Stimulated activated CD8-positive, alpha-beta memory T cell treated with anti-CD3 and anti-CD28 coated beads, Interleukin-7, amount 100 ng/mL, for 4 hours (primary cell): ENCODE measurements around the gene PPP1R2.
"Not testable (repeated sequence)": the region's sequence is repeated elsewhere in the genome, so short reads cannot be mapped to it uniquely, and the experiment has no call there.

ENCODE experiments used
- DNase-seq, 2 donors: peaks; one replicate each; pipeline ENCODE4 v3.0.0-alpha.2; 2020; ENCODE audit warnings: low read depth in 2 of 2

PPP1R2 gene

GRCh38 chr3:195537995-195538394 is 5.1 kb downstream of the PPP1R2 start:
- no peak for DNase-seq

- DNase-seq = no peak
These were observed 7.8 kb downstream of the PPP1R2 start for GRCh38 chr3:195535293-195535692.

GRCh38 chr3:195532834-195533233 is 10.3 kb downstream of the PPP1R2 start:
- DNase-seq = no peak

GRCh38 chr3:195532345-195532744 is 10.8 kb downstream of the PPP1R2 start:
- no peak for DNase-seq

- DNase-seq = no peak
These were observed 11.4 kb downstream of the PPP1R2 start for GRCh38 chr3:195531683-195532082.

GRCh38 chr3:195526492-195526891 is 16.6 kb downstream of the PPP1R2 start:
- no peak for DNase-seq

- no peak for DNase-seq
These were observed 18.8 kb downstream of the PPP1R2 start for GRCh38 chr3:195524171-195524896.

GRCh38 chr3:195522254-195523023 is 20.7 kb downstream of the PPP1R2 start:
- no peak for DNase-seq

GRCh38 chr3:195517030-195517429 is 26.1 kb downstream of the PPP1R2 start:
- DNase-seq = no peak

- not testable (repeated sequence) for DNase-seq
These were observed 28.4 kb downstream of the PPP1R2 start for GRCh38 chr3:195514610-195515235.

- no peak for DNase-seq
These were observed 30.3 kb downstream of the PPP1R2 start for GRCh38 chr3:195512798-195513345.

GRCh38 chr3:195511136-195511535 is 32.0 kb downstream of the PPP1R2 start:
- no peak for DNase-seq

- DNase-seq = no peak
These were observed 34.9 kb downstream of the PPP1R2 start for GRCh38 chr3:195508185-195508584.

GRCh38 chr3:195475614-195476013 is 67.5 kb downstream of the PPP1R2 start:
- DNase-seq = no peak

GRCh38 chr3:195475116-195475515 is 68.0 kb downstream of the PPP1R2 start:
- DNase-seq = not testable (repeated sequence)

- DNase-seq = no peak
These were observed 74.3 kb downstream of the PPP1R2 start for GRCh38 chr3:195468841-195469240.

GRCh38 chr3:195468391-195468776 is 74.7 kb downstream of the PPP1R2 start:
- no peak for DNase-seq

GRCh38 chr3:195467641-195468390 is 75.3 kb downstream of the PPP1R2 start:
- no peak for DNase-seq

- no peak for DNase-seq
These were observed 76.9 kb downstream of the PPP1R2 start for GRCh38 chr3:195466251-195466650.
